Measurements from ENCODE around the gene PLBD2.

- TF ChIP-seq CTCF (IDR thresholded peaks at IDR 0.05) = no peak
- TF ChIP-seq POLR2A (IDR thresholded peaks at IDR 0.05) = no peak
These were observed 7.4 kb downstream of the PLBD2 start for GRCh38 chr12:113365639-113366395.
